Ishikawa (cell line): ENCODE data around the gene ASB7.

Source experiments
- CEBPB ChIP-seq: IDR thresholded peaks from 2 replicates; pipeline ENCODE4 v1.6.1; 2012
- CREB1 ChIP-seq: IDR thresholded peaks from 2 replicates; pipeline ENCODE4 v1.6.1; 2012; ENCODE audit warnings: low read depth
- EGR1 ChIP-seq: IDR thresholded peaks from 2 replicates; pipeline ENCODE4 v1.6.1; 2012
- EP300 ChIP-seq: IDR thresholded peaks from 2 replicates; pipeline ENCODE4 v1.6.1; 2012; ENCODE audit warnings: borderline replicate concordance
- FOXM1 ChIP-seq: IDR thresholded peaks from 2 replicates; pipeline ENCODE4 v1.6.1; 2012; ENCODE audit warnings: low read depth, borderline replicate concordance
- NFIC ChIP-seq: IDR thresholded peaks from 2 replicates; pipeline ENCODE4 v1.6.1; 2012
- RAD21 ChIP-seq: IDR thresholded peaks from 2 replicates; pipeline ENCODE4 v1.6.1; 2012; ENCODE audit warnings: low read depth
- TAF1 ChIP-seq: IDR thresholded peaks from 2 replicates; pipeline ENCODE4 v1.6.1; 2012; ENCODE audit warnings: low read depth, mild to moderate bottlenecking
- TCF12 ChIP-seq: IDR thresholded peaks from 2 replicates; pipeline ENCODE4 v1.6.1; 2012; ENCODE audit warnings: low read depth
- TEAD4 ChIP-seq: IDR thresholded peaks from 2 replicates; pipeline ENCODE4 v1.6.1; 2012
- YY1 ChIP-seq: IDR thresholded peaks from 2 replicates; pipeline ENCODE4 v1.6.1; 2012; ENCODE audit warnings: low read depth
- ZBTB7A ChIP-seq: IDR thresholded peaks from 2 replicates; pipeline ENCODE4 v1.6.1; 2012; ENCODE audit warnings: low read depth
- TF ChIP-seq, protein P1 (sequence below): IDR thresholded peaks from 2 replicates; pipeline ENCODE4 v1.6.1; 2012
- TF ChIP-seq, protein P2 (sequence below): IDR thresholded peaks from 2 replicates; pipeline ENCODE4 v1.6.1; 2012; ENCODE audit warnings: low read depth, mild to moderate bottlenecking
- TF ChIP-seq, protein P3 (sequence below): IDR thresholded peaks from 2 replicates; pipeline ENCODE4 v1.6.1; 2012

Gene ASB7

DNA sequence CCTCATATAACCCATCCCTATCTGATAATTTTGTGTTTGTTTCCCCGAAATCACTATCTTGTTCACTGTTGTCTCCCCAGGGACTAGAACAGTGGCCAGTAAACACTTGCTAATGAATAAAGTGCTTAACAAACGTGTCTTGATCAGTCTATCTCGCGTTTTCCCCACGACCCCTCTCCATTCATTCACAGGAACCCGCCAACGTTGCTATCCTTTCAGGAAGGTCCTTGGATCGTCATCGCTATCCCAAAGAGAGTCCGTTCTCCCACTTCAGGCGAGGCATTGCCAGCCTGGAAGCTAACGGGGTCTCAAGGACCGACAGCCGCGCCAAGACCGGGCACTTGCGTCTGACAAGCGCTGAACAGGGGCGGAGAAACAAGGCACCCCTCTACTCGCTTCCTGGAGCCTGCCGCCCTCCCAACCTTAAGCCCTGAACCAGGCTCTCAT, 749 bp upstream of the ASB7 start:
- TF ChIP-seq TAF1 (no peak; the same call in 1 of the 2 replicates), TEAD4 (no peak), ZBTB7A (no peak), FOXM1 (no peak), YY1 (no peak), TCF12 (no peak), EP300 (no peak), NFIC (no peak), RAD21 (no peak), EGR1 (no peak), CEBPB (no peak), CREB1 (no peak)
- TF ChIP-seq, protein P1, sequence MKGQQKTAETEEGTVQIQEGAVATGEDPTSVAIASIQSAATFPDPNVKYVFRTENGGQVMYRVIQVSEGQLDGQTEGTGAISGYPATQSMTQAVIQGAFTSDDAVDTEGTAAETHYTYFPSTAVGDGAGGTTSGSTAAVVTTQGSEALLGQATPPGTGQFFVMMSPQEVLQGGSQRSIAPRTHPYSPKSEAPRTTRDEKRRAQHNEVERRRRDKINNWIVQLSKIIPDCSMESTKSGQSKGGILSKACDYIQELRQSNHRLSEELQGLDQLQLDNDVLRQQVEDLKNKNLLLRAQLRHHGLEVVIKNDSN, result no peak
- TF ChIP-seq, protein P2, sequence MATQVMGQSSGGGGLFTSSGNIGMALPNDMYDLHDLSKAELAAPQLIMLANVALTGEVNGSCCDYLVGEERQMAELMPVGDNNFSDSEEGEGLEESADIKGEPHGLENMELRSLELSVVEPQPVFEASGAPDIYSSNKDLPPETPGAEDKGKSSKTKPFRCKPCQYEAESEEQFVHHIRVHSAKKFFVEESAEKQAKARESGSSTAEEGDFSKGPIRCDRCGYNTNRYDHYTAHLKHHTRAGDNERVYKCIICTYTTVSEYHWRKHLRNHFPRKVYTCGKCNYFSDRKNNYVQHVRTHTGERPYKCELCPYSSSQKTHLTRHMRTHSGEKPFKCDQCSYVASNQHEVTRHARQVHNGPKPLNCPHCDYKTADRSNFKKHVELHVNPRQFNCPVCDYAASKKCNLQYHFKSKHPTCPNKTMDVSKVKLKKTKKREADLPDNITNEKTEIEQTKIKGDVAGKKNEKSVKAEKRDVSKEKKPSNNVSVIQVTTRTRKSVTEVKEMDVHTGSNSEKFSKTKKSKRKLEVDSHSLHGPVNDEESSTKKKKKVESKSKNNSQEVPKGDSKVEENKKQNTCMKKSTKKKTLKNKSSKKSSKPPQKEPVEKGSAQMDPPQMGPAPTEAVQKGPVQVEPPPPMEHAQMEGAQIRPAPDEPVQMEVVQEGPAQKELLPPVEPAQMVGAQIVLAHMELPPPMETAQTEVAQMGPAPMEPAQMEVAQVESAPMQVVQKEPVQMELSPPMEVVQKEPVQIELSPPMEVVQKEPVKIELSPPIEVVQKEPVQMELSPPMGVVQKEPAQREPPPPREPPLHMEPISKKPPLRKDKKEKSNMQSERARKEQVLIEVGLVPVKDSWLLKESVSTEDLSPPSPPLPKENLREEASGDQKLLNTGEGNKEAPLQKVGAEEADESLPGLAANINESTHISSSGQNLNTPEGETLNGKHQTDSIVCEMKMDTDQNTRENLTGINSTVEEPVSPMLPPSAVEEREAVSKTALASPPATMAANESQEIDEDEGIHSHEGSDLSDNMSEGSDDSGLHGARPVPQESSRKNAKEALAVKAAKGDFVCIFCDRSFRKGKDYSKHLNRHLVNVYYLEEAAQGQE, result no peak
- TF ChIP-seq, protein P3, sequence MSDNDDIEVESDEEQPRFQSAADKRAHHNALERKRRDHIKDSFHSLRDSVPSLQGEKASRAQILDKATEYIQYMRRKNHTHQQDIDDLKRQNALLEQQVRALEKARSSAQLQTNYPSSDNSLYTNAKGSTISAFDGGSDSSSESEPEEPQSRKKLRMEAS, result no peak

DNA sequence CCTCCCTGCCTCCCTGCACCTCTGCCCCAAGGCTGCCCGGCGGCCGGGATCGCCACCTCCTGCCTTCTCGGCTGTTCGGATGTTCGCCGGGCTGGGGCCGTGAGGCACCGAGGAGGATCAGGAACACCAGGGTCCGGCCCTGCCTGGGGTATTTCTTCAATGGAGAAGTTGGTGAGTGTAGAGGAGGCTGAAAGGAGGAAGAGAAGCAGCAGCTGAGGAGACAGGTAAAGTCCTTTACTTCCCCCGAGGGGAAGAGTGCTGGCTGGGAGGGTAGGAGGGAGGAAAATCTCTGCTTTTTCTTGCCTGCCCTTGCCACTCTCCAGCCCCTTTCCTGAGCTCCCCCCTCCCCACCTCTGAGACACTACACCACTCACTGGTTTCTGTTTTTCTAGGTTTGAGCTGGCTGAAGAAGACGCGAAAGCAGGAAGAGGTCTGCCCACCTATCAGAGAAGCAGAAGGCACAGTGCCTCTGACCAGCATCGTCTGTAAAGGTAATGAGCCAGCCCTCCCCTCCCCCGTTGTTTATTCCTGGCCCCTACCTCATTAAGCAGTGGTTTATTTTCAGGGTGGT, 519 bp downstream of the ASB7 start:
- TF ChIP-seq EP300, result no peak
- no peak for TF ChIP-seq TCF12
- no peak for TF ChIP-seq TAF1
- TF ChIP-seq, protein P3, result no peak
- no peak for TF ChIP-seq ZBTB7A
- no peak for TF ChIP-seq FOXM1
- no peak for TF ChIP-seq NFIC
- TF ChIP-seq CREB1, result no peak
- TF ChIP-seq RAD21, result no peak
- TF ChIP-seq YY1, result no peak
- TF ChIP-seq, protein P1, result no peak

DNA sequence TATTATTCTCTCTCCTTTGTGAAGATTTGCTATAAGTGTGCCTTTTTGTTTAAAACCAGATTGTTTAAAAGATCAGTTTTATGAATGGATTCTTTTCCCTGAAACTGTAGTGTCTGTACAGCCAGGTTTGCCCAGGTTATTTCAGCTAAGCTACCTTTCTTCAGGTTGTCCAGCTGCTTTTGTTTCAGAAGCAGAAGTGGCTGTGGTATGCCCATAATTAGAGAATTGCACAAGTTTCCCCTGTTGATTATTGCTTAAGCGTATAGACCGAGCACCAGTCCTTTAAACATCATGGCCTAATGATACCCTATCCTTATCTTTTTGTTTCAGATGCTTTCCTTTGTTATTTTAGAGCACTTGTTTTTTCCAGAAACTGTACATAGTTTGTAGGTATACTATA, 10.2 kb downstream of the ASB7 start:
- no peak for TF ChIP-seq TCF12
- TF ChIP-seq, protein P3, result no peak
- no peak for TF ChIP-seq TAF1
- TF ChIP-seq EGR1, result no peak
- TF ChIP-seq, protein P1, result no peak
- no peak for TF ChIP-seq CEBPB
- no peak for TF ChIP-seq TEAD4
- TF ChIP-seq RAD21, result no peak

DNA sequence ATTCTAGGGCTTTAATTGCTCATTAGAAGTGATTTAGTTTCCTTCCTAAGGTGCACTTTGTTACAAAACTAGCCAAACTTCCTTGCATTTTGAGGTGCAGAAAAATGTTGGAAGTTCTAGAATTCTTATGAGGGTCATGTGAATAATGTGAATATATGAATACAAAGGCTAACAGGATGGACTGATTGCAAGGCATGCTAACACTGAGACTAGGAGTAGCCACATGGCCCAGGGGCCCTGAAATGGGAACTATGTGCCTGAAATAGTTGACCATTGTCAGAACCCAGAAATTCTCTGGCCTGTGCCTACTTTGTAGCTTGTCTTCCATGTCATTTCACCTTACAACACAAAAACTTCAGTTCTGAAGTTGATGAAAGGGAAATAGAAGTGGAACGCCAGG, 10.8 kb downstream of the ASB7 start:
- TF ChIP-seq, protein P3, result no peak
- TF ChIP-seq CEBPB (no peak), EP300 (no peak), RAD21 (no peak), TAF1 (no peak), ZBTB7A (no peak), FOXM1 (no peak), TEAD4 (no peak), CREB1 (no peak), YY1 (no peak), EGR1 (no peak), NFIC (no peak)
- TF ChIP-seq, protein P1, result no peak
- TF ChIP-seq, protein P2, result no peak

DNA sequence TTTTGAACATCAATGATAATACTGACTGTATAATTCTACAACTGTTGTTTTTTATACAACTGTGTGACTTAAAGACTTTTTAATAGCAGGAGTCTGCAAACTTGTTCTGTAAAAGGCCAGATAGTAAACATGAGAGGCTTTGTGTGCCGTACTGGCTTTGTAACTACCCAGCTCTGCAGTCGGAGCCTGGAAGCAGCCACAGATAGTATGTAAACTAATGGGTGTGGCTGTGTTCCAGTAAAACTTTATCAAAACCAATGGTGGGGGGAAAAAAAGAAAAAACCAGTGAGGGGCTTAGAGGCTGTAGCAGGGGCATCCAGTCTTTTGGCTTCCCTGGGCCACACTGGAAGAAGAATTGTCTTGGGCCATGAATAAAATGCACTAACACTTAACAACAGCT, 11.9 kb downstream of the ASB7 start:
- TF ChIP-seq CEBPB, result no peak
- TF ChIP-seq RAD21, result no peak
- TF ChIP-seq ZBTB7A, result no peak
- no peak for TF ChIP-seq FOXM1
- no peak for TF ChIP-seq CREB1
- no peak for TF ChIP-seq TCF12
- TF ChIP-seq NFIC, result no peak
- TF ChIP-seq YY1, result no peak
- no peak for TF ChIP-seq EGR1
- TF ChIP-seq, protein P3, result no peak
- TF ChIP-seq, protein P2, result no peak
- TF ChIP-seq TAF1, result no peak
- no peak for TF ChIP-seq EP300
- TF ChIP-seq TEAD4, result no peak
